H1 (cell line): Measurements from ENCODE around the gene CCNY. TPM values are rescaled to one million over a fixed set of nuclear protein-coding genes. Genes with fewer than 3 reads are reported as not detected.

Experiments
- CTCF ChIA-PET: fragments of 300-600 bp; sonication (Branson Sonifier 250); formaldehyde crosslinking; loops from one replicate; lab custom pipeline; 2021; ENCODE audit not compliant: partially characterized antibody; lab: Charles Lee
- POLR2A ChIA-PET: fragments of 300-600 bp; sonication (Branson Sonifier 250); formaldehyde crosslinking; loops from one replicate; lab custom pipeline; 2021; ENCODE audit warnings: inconsistent platforms; ENCODE audit not compliant: partially characterized antibody; lab: Charles Lee
- DNase-seq, 2 experiments: peaks; one replicate each; pipeline versions ENCODE4 v3.0.0 to v3.0.0-alpha.2; 2010 to 2022; ENCODE audit warnings: low spot score in 2 of 2, low read depth in 1 of 2, mixed read lengths in 1 of 2
- FAIRE-seq: peaks from 2 replicates; lab custom pipeline; 2011; peaks lifted over from hg19 to GRCh38; lab: Jason Lieb, UNC
- H2AFZ ChIP-seq: 2 replicates; pipeline ENCODE4 v1.8.1; 2012; ENCODE audit warnings: low read length, inconsistent platforms
- H2AK5ac ChIP-seq: 2 replicates; pipeline ENCODE4 v1.6.1; 2013; ENCODE audit warnings: low read depth, low read length
- H2BK120ac ChIP-seq: replicated peaks from 2 replicates; pipeline ENCODE3; 2013; ENCODE audit warnings: low read depth, low read length, inconsistent platforms
- H2BK12ac ChIP-seq: 2 replicates; pipeline ENCODE4 v1.6.1; 2013; ENCODE audit warnings: low read depth, low read length
- H2BK15ac ChIP-seq: 2 replicates; pipeline ENCODE4 v1.6.1; 2013; ENCODE audit warnings: low read length
- H2BK20ac ChIP-seq: 2 replicates; pipeline ENCODE4 v1.6.1; 2013; ENCODE audit warnings: low read length
- H2BK5ac ChIP-seq: 2 replicates; pipeline ENCODE4 v1.6.1; 2013; ENCODE audit warnings: low read depth, low read length
- H3K14ac ChIP-seq: 2 replicates; pipeline ENCODE4 v1.6.1; 2013; ENCODE audit warnings: inconsistent platforms; ENCODE audit not compliant: insufficient read length
- H3K18ac ChIP-seq: 2 replicates; pipeline ENCODE4 v1.6.1; 2013; ENCODE audit warnings: low read length; ENCODE audit errors: extremely low read depth
- H3K23ac ChIP-seq: 2 replicates; pipeline ENCODE4 v1.6.1; 2013; ENCODE audit warnings: inconsistent platforms; ENCODE audit not compliant: insufficient read length
- H3K23me2 ChIP-seq: 2 replicates; pipeline ENCODE4 v1.6.1; 2013; ENCODE audit warnings: low read depth, low read length
- H3K27ac ChIP-seq: 2 replicates; pipeline ENCODE4 v1.6.1; 2011; ENCODE audit warnings: low read depth, low read length, inconsistent platforms
- H3K27me3 ChIP-seq, 4 experiments: replicated peaks in 1 of 4; 1 replicate in 1 of 4; 2 replicates in 3 of 4; pipeline versions ENCODE4 v1.6.1 to v1.8.1; 2011 to 2013; ENCODE audit warnings: low read length in 3 of 4, mild to moderate bottlenecking in 3 of 4, inconsistent platforms in 2 of 4, mixed read lengths in 2 of 4, moderate library complexity in 1 of 4; ENCODE audit not compliant: control insufficient read depth in 3 of 4, insufficient read depth in 3 of 4; ENCODE audit errors: extremely low read depth in 1 of 4
- H3K36me3 ChIP-seq, 4 experiments: 2 replicates each; pipeline versions ENCODE4 v1.6.1 to v1.8.1; 2011 to 2013; ENCODE audit warnings: mild to moderate bottlenecking in 4 of 4, low read length in 3 of 4, moderate library complexity in 2 of 4, control low read depth in 1 of 4, inconsistent platforms in 1 of 4; ENCODE audit not compliant: insufficient read depth in 4 of 4, control insufficient read depth in 2 of 4
- H3K4ac ChIP-seq: replicated peaks from 2 replicates; pipeline ENCODE3; 2013; ENCODE audit warnings: low read length, low read depth, mixed read lengths, inconsistent platforms; ENCODE audit not compliant: insufficient read length
- H3K4me1 ChIP-seq, 4 experiments: replicated peaks in 1 of 4; 1 replicate in 1 of 4; 2 replicates in 3 of 4; pipeline versions ENCODE4 v1.6.1 to v1.8.1; 2011 to 2013; ENCODE audit warnings: low read length in 3 of 4, inconsistent platforms in 2 of 4, mixed read lengths in 1 of 4; ENCODE audit not compliant: insufficient read depth in 4 of 4, control insufficient read depth in 3 of 4
- H3K4me2 ChIP-seq, 2 experiments: 2 replicates each; pipeline versions ENCODE4 v1.6.1 to v1.8.1; 2011 to 2013; ENCODE audit warnings: low read depth in 2 of 2, low read length in 2 of 2, control low read depth in 1 of 2, inconsistent platforms in 1 of 2, mild to moderate bottlenecking in 1 of 2; ENCODE audit not compliant: insufficient read depth in 1 of 2
- H3K4me3 ChIP-seq, 4 experiments: fragments of 200-600, 300-600 bp in 1 of 4; sonication (generic), shearing (Covaris generic), sonication (Bioruptor Twin) in 1 of 4; 2 replicates each; pipeline versions ENCODE4 v1.5.1 to v1.8.1; 2011 to 2016; ENCODE audit warnings: low read length in 4 of 4, low read depth in 3 of 4, control low read depth in 2 of 4, inconsistent platforms in 2 of 4, mild to moderate bottlenecking in 2 of 4, mixed read lengths in 1 of 4, moderate library complexity in 1 of 4; ENCODE audit not compliant: insufficient read depth in 2 of 4; ENCODE audit errors: extremely low read depth in 1 of 4
- H3K56ac ChIP-seq: replicated peaks from 2 replicates; pipeline ENCODE3; 2013; ENCODE audit warnings: low read depth, mild to moderate bottlenecking, mixed read lengths, low read length, inconsistent platforms; ENCODE audit not compliant: insufficient read length
- H3K79me1 ChIP-seq: 2 replicates; pipeline ENCODE4 v1.6.1; 2013; ENCODE audit warnings: low read depth, low read length, control low read depth
- H3K79me2 ChIP-seq, 2 experiments: 2 replicates each; pipeline versions ENCODE4 v1.6.1 to v1.8.1; 2012 to 2013; ENCODE audit warnings: low read length in 2 of 2, mild to moderate bottlenecking in 2 of 2, inconsistent platforms in 1 of 2; ENCODE audit not compliant: insufficient read depth in 2 of 2, control insufficient read depth in 1 of 2
- H3K9ac ChIP-seq, 4 experiments: replicated peaks in 1 of 4; 1 replicate in 1 of 4; 2 replicates in 3 of 4; pipeline versions ENCODE4 v1.6.1 to v1.8.1; 2011 to 2013; ENCODE audit warnings: low read depth in 3 of 4, low read length in 3 of 4, control low read depth in 2 of 4, mild to moderate bottlenecking in 2 of 4, moderate library complexity in 2 of 4, inconsistent platforms in 1 of 4; ENCODE audit errors: extremely low read depth in 1 of 4
- H3K9me3 ChIP-seq, 2 experiments: 2 replicates each; pipeline versions ENCODE4 v1.6.1 to v1.8.1; 2012 to 2013; ENCODE audit warnings: mild to moderate bottlenecking in 2 of 2, moderate library complexity in 2 of 2, control low read depth in 1 of 2, inconsistent platforms in 1 of 2, low read depth in 1 of 2, low read length in 1 of 2, mixed read lengths in 1 of 2; ENCODE audit not compliant: insufficient read depth in 2 of 2
- H4K20me1 ChIP-seq, 2 experiments: replicated peaks in 1 of 2; 2 replicates each; pipeline versions ENCODE3 to v1.8.1; 2011 to 2013; ENCODE audit warnings: inconsistent platforms in 2 of 2, low read length in 2 of 2, mild to moderate bottlenecking in 1 of 2; ENCODE audit not compliant: insufficient read depth in 2 of 2, control insufficient read depth in 1 of 2
- H4K5ac ChIP-seq: 2 replicates; pipeline ENCODE4 v1.6.1; 2013; ENCODE audit warnings: low read length, low read depth, mixed read lengths, inconsistent platforms; ENCODE audit not compliant: insufficient read length
- H4K8ac ChIP-seq: 2 replicates; pipeline ENCODE4 v1.8.0; 2013; ENCODE audit warnings: mild to moderate bottlenecking, moderate library complexity, low read length, inconsistent platforms; ENCODE audit not compliant: insufficient read depth; ENCODE audit errors: extremely low read depth
- H4K91ac ChIP-seq: replicated peaks from 2 replicates; pipeline ENCODE3; 2013; ENCODE audit warnings: low read length, mixed read lengths, inconsistent platforms; ENCODE audit not compliant: insufficient read length
- BACH1 ChIP-seq: IDR thresholded peaks from 2 replicates; pipeline ENCODE4 v1.6.1; 2012; ENCODE audit warnings: low read length, improper control_type of control experiment
- CBX8 ChIP-seq: fragments of 300-800, 300-1000 bp; sonication (generic); IDR thresholded peaks from 2 replicates; pipeline ENCODE4 v1.7.1; 2016; ENCODE audit warnings: low read depth, low read length, borderline replicate concordance
- CEBPB ChIP-seq: IDR thresholded peaks from 2 replicates; pipeline ENCODE4 v1.6.1; 2012; ENCODE audit warnings: low read depth, low read length
- CHD1 ChIP-seq: IDR thresholded peaks from 2 replicates; pipeline ENCODE4 v1.6.1; 2012; ENCODE audit warnings: low read depth, low read length, improper control_type of control experiment
- POLR2A ChIP-seq, 2 experiments: IDR thresholded peaks; 1 replicate in 1 of 2; 2 replicates in 1 of 2; pipeline ENCODE4 v1.6.1; 2011; ENCODE audit warnings: low read depth in 2 of 2, low read length in 2 of 2, mild to moderate bottlenecking in 2 of 2; ENCODE audit errors: control extremely low read depth in 1 of 2
- POLR2AphosphoS5 ChIP-seq: IDR thresholded peaks from 2 replicates; pipeline ENCODE4 v1.6.1; 2011; ENCODE audit warnings: low read depth, low read length
- POU5F1 ChIP-seq: IDR thresholded peaks from 2 replicates; pipeline ENCODE4 v1.6.1; 2011; ENCODE audit warnings: low read depth, mild to moderate bottlenecking, low read length, moderate library complexity
- SIRT6 ChIP-seq: IDR thresholded peaks from one replicate; pipeline ENCODE4 v1.7.1; 2012; ENCODE audit warnings: low read length, inconsistent platforms
- SP4 ChIP-seq: IDR thresholded peaks from 2 replicates; pipeline ENCODE4 v1.6.1; 2012; ENCODE audit warnings: low read length, inconsistent platforms
- SUZ12 ChIP-seq: fragments of 200-600 bp; sonication (generic); IDR thresholded peaks from 2 replicates; pipeline ENCODE4 v1.6.1; 2012; ENCODE audit warnings: mild to moderate bottlenecking, inconsistent platforms, low read length, moderate library complexity, mixed read lengths
- TBP ChIP-seq: IDR thresholded peaks from 2 replicates; pipeline ENCODE4 v1.6.1; 2011; ENCODE audit warnings: low read depth, low read length, improper control_type of control experiment
- YY1 ChIP-seq: IDR thresholded peaks from 2 replicates; pipeline ENCODE4 v1.6.1; 2011; ENCODE audit warnings: low read depth, mild to moderate bottlenecking, low read length
- WGBS, 2 experiments: shearing (Covaris generic) in 1 of 2; methylation state at CpG; one replicate each; pipeline versions ENCODE4 v1.1.6 to v1.1.7; 2013 to 2015; ENCODE audit warnings: low lambda C conversion rate in 2 of 2, mixed read lengths in 2 of 2, inconsistent platforms in 1 of 2, low coverage in 1 of 2, missing lambda C conversion rate in 1 of 2; ENCODE audit not compliant: insufficient replicate concordance in 2 of 2, insufficient coverage in 1 of 2, insufficient read length in 1 of 2; ENCODE audit errors: extremely low coverage in 1 of 2, missing lambda C conversion rate in 1 of 2; 5-methylcytosine and 5-hydroxymethylcytosine counted together
- polyA plus RNA-seq, 7 experiments: library from polyadenylated mRNA; depleted of rRNA in 3 of 7; stranded (reverse) in 5 of 7; unstranded in 2 of 7; fragments of >200 nt in 5 of 7; fragments of 200-250 nt in 2 of 7; gene quantifications; 1 replicate in 5 of 7; 2 replicates in 1 of 7; 4 replicates in 1 of 7; pipeline versions ENCODE4 v1.2.1 to v1.2.3, GENCODE V29; 2011 to 2013; ENCODE audit warnings: missing spikeins in 2 of 7, mixed read lengths in 2 of 7
- total RNA-seq: library from RNA; stranded (reverse); fragmentation: NEBNext Ultra II Directional; extraction: Animal tissue kit (Norgen Biotek cat#: 25700); gene quantifications from 2 replicates; pipeline ENCODE4 v1.2.1, GENCODE V29; 2021
- TF ChIP-seq, protein P1 (sequence below): IDR thresholded peaks from 2 replicates; pipeline ENCODE4 v1.6.1; 2012; ENCODE audit warnings: low read length, inconsistent platforms

CCNY gene
- total and polyA plus RNA-seq, 2 of the 8 experiments (the other 6 are each of a cell fraction or from before 2014, with no cell fraction given), result 25.3 to 68.2 TPM

DNA sequence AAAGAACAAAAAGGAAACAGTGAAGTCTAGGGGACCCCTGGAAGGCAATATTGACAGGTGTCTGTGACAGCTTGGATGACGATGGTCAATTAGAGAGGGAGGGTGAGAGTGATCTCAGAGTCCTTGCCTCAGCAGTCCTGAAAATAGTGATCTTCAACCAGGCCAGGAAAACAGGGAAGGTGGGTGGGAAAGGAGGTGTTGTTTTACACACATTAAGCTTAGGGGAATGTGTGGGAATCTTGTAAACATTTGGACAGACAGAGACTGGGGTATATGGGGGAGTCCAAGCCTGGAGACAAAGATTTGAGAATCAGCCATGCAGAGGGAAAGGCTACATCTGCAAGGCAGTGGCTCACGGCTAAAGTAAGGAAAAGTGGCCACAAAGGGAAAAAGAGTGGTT is 27.5 kb upstream of the CCNY start:
- no peak overlapping the region for H3K18ac ChIP-seq
- no peak overlapping the region for H2BK120ac ChIP-seq
- POLR2A ChIA-PET, result no interaction called here
- H2BK5ac ChIP-seq, result no peak overlapping the region
- 0 out of 7 replicates have a peak, but pooled peaks cover 0 to 3% (median 0%) of the 10 kb centered on the region in 4 experiments for H3K27me3 ChIP-seq
- H3K79me2 ChIP-seq, result no peaks in the 10 kb centered on the region
- no peak overlapping the region for H2BK20ac ChIP-seq
- no peaks in the 10 kb centered on the region for H3K79me1 ChIP-seq
- H2AK5ac ChIP-seq, result no peak overlapping the region
- H3K9me3 ChIP-seq, result no peaks in the 10 kb centered on the region
- no peak overlapping the region for H3K4me3 ChIP-seq
- H3K4ac ChIP-seq, result no peak overlapping the region
- FAIRE-seq (no peak), DNase-seq (no peak)
- no peaks in the 10 kb centered on the region for H3K23me2 ChIP-seq
- CTCF ChIA-PET, result interaction anchor here (0.6 to 3.1 kb wide), 3 partner anchors 19 to 324 kb away, joined by 3 to 12 read pairs (median 4); no protein-coding TSS in a partner anchor
- no peak overlapping the region for H2BK12ac ChIP-seq
- H3K27ac ChIP-seq, result no peak overlapping the region
- no peaks in the 10 kb centered on the region for H3K36me3 ChIP-seq
- no peak overlapping the region for H3K4me2 ChIP-seq
- no peak overlapping the region for H3K23ac ChIP-seq
- no peaks in the 10 kb centered on the region for H3K4me1 ChIP-seq
- no peak overlapping the region for H3K9ac ChIP-seq
- TF ChIP-seq, protein P1, sequence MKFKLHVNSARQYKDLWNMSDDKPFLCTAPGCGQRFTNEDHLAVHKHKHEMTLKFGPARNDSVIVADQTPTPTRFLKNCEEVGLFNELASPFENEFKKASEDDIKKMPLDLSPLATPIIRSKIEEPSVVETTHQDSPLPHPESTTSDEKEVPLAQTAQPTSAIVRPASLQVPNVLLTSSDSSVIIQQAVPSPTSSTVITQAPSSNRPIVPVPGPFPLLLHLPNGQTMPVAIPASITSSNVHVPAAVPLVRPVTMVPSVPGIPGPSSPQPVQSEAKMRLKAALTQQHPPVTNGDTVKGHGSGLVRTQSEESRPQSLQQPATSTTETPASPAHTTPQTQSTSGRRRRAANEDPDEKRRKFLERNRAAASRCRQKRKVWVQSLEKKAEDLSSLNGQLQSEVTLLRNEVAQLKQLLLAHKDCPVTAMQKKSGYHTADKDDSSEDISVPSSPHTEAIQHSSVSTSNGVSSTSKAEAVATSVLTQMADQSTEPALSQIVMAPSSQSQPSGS, result no peak
- TF ChIP-seq CBX8 (no peak), SUZ12 (no peak), BACH1 (no peak), SIRT6 (no peak), YY1 (no peak), CHD1 (no peak), SP4 (no peak), POU5F1 (no peak), CEBPB (no peak), POLR2AphosphoS5 (no peak), POLR2A (IDR thresholded peaks at IDR 0.05; ENCODE audit: control extremely low read depth in 1 of 2, low read depth in 2 of 2, low read length in 2 of 2) (no peak), TBP (no peak)
- no peak overlapping the region for H3K14ac ChIP-seq
- H4K8ac ChIP-seq, result no peak overlapping the region
- H4K91ac ChIP-seq, result no peak overlapping the region
- H4K20me1 ChIP-seq, result no peaks in the 10 kb centered on the region
- no peak overlapping the region for H4K5ac ChIP-seq
- WGBS, 2 experiments, result 91% methylated on average over 2 of the region's 2 CpGs; no CpG with 5 or more reads in 1 of the 2 experiments
- H3K56ac ChIP-seq, result no peak overlapping the region
- no peak overlapping the region for H2AFZ ChIP-seq
- H2BK15ac ChIP-seq, result no peak overlapping the region
